HepG2 (cell line): Measurements from ENCODE around the gene ZNF618.

ENCODE experiments used
- AFF4 ChIP-seq: sonication (generic); formaldehyde crosslinking; IDR thresholded peaks from 2 replicates; pipeline ENCODE4 v1.4.0; 2020; ENCODE audit warnings: missing genetic modification reagents
- CC2D1A ChIP-seq: sonication (generic); formaldehyde crosslinking; IDR thresholded peaks from 2 replicates; pipeline ENCODE4 v1.8.1; 2023; ENCODE audit warnings: mild to moderate bottlenecking, missing genetic modification reagents
- CREM ChIP-seq, 2 experiments: sonication (generic) in 1 of 2; formaldehyde crosslinking in 1 of 2; IDR thresholded peaks; 2 replicates each; pipeline versions ENCODE4 v1.4.0 to v1.6.1; 2016 to 2020; ENCODE audit warnings: antibody characterized with exemption in 1 of 2, mild to moderate bottlenecking in 1 of 2, missing genetic modification reagents in 1 of 2
- FOXA1 ChIP-seq, 2 experiments: fragments of 450-650 bp in 1 of 2; sonication (generic) in 1 of 2; formaldehyde crosslinking in 1 of 2; IDR thresholded peaks; 2 replicates each; pipeline versions ENCODE4 v1.4.0 to v1.6.1; 2016 to 2020; ENCODE audit warnings: missing genetic modification reagents in 1 of 2
- NRL ChIP-seq: sonication (generic); formaldehyde crosslinking; IDR thresholded peaks from 2 replicates; pipeline ENCODE4 v1.5.0; 2020; ENCODE audit warnings: missing genetic modification reagents, mild to moderate bottlenecking, moderate library complexity, borderline replicate concordance
- PRPF4 ChIP-seq: fragments of 200-400 bp; formaldehyde crosslinking; IDR thresholded peaks from 2 replicates; pipeline ENCODE4 v1.6.1; 2016; ENCODE audit warnings: low read length, low read depth; ENCODE audit not compliant: poor library complexity, severe bottlenecking
- SETDB1 ChIP-seq: sonication (generic); formaldehyde crosslinking; IDR thresholded peaks from 2 replicates; pipeline ENCODE4 v1.5.1; 2020; ENCODE audit warnings: missing genetic modification reagents, mild to moderate bottlenecking, borderline replicate concordance
- SP4 ChIP-seq: sonication (generic); formaldehyde crosslinking; IDR thresholded peaks from 2 replicates; pipeline ENCODE4 v1.8.1; 2023; ENCODE audit warnings: mild to moderate bottlenecking, missing genetic modification reagents
- ZNF790 ChIP-seq: sonication (generic); formaldehyde crosslinking; IDR thresholded peaks from 2 replicates; pipeline ENCODE4 v1.8.0; 2022; ENCODE audit warnings: missing genetic modification reagents, mild to moderate bottlenecking, borderline replicate concordance
- TF ChIP-seq, protein P1 (sequence below): IDR thresholded peaks from 2 replicates; pipeline ENCODE4 v1.6.1; 2012; ENCODE audit warnings: inconsistent platforms
- TF ChIP-seq, protein P2 (sequence below): sonication (generic); formaldehyde crosslinking; IDR thresholded peaks from 2 replicates; pipeline ENCODE4 v1.5.0; 2020; ENCODE audit warnings: mild to moderate bottlenecking, missing genetic modification reagents, moderate library complexity

GRCh38 chr9:114027863-114028465, 151.9 kb downstream of the ZNF618 start:
- TF ChIP-seq, protein P1, sequence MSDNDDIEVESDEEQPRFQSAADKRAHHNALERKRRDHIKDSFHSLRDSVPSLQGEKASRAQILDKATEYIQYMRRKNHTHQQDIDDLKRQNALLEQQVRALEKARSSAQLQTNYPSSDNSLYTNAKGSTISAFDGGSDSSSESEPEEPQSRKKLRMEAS: no peak
- no peak for TF ChIP-seq PRPF4
- no peak for TF ChIP-seq SETDB1
- no peak for TF ChIP-seq AFF4 (CRISPR knock-in tag)
- no peak for TF ChIP-seq NRL (CRISPR knock-in tag)
- TF ChIP-seq, protein P2, sequence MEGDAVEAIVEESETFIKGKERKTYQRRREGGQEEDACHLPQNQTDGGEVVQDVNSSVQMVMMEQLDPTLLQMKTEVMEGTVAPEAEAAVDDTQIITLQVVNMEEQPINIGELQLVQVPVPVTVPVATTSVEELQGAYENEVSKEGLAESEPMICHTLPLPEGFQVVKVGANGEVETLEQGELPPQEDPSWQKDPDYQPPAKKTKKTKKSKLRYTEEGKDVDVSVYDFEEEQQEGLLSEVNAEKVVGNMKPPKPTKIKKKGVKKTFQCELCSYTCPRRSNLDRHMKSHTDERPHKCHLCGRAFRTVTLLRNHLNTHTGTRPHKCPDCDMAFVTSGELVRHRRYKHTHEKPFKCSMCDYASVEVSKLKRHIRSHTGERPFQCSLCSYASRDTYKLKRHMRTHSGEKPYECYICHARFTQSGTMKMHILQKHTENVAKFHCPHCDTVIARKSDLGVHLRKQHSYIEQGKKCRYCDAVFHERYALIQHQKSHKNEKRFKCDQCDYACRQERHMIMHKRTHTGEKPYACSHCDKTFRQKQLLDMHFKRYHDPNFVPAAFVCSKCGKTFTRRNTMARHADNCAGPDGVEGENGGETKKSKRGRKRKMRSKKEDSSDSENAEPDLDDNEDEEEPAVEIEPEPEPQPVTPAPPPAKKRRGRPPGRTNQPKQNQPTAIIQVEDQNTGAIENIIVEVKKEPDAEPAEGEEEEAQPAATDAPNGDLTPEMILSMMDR: no peak
- TF ChIP-seq ZNF790 (CRISPR knock-in tag): no peak
- TF ChIP-seq SP4 (CRISPR knock-in tag): no peak
- TF ChIP-seq CREM (IDR thresholded peaks at IDR 0.05): no peak
- TF ChIP-seq CREM (CRISPR knock-in tag; IDR thresholded peaks at IDR 0.05): no peak
- no peak for TF ChIP-seq CC2D1A (CRISPR knock-in tag)
- no peak for TF ChIP-seq FOXA1 (IDR thresholded peaks at IDR 0.05)
- TF ChIP-seq FOXA1 (CRISPR knock-in tag; IDR thresholded peaks at IDR 0.05): no peak
